Peyer's patch (tissue), 4 donors: ENCODE data around the gene ARF3. TPM values are rescaled to one million over a fixed set of nuclear protein-coding genes. Genes with fewer than 3 reads are reported as not detected.
"Not testable (repeated sequence)": the region's sequence is repeated elsewhere in the genome, so short reads cannot be mapped to it uniquely, and the experiment has no call there.

Source experiments
- DNase-seq, 3 donors: peaks; one replicate each; pipeline ENCODE4 v3.0.0-alpha.2; 2017 to 2019
- H3K27ac ChIP-seq, 4 donors: fragments of 200-600 bp; sonication (generic); one replicate each; pipeline ENCODE4 v1.5.1; 2016 to 2019
- H3K27me3 ChIP-seq, 2 donors: fragments of 200-600 bp; sonication (generic); one replicate each; pipeline ENCODE4 v1.5.1; 2019
- H3K36me3 ChIP-seq, 3 donors: fragments of 200-600 bp; sonication (generic); one replicate each; pipeline ENCODE4 v1.5.1; 2016 to 2019
- H3K4me1 ChIP-seq, 4 donors: fragments of 200-600 bp; sonication (generic); one replicate each; pipeline ENCODE4 v1.5.1; 2016 to 2019
- H3K4me3 ChIP-seq, 4 donors: fragments of 200-600 bp; sonication (generic); 1 replicate in 3 of 4; 2 replicates in 1 of 4; pipeline ENCODE4 v1.5.1; 2016 to 2019; ENCODE audit warnings: mild to moderate bottlenecking in 1 of 4
- H3K9me3 ChIP-seq, 4 donors: fragments of 200-600 bp; sonication (generic); one replicate each; pipeline ENCODE4 v1.5.1; 2016 to 2019; ENCODE audit warnings: mild to moderate bottlenecking in 1 of 4
- CTCF ChIP-seq, 6 experiments: fragments of 450-650 bp in 4 of 6; fragments of 200-600 bp in 2 of 6; sonication (generic) in 1 of 6; IDR thresholded peaks; one replicate each; pipeline ENCODE4 v1.5.1; 2017 to 2019; ENCODE audit warnings: antibody characterized with exemption in 6 of 6, mild to moderate bottlenecking in 3 of 6, moderate library complexity in 1 of 6
- POLR2A ChIP-seq, 2 donors: fragments of 450-650 bp; IDR thresholded peaks; one replicate each; pipeline ENCODE4 v1.5.1; 2017; ENCODE audit warnings: antibody characterized with exemption in 2 of 2, mild to moderate bottlenecking in 2 of 2, moderate library complexity in 2 of 2
- total RNA-seq, 4 donors: library from RNA; depleted of rRNA; stranded (reverse); fragments of >200 nt; gene quantifications; one replicate each; pipeline ENCODE4 v1.1.0, GENCODE V29; 2016

ARF3 gene
- total RNA-seq, 4 donors from 2014 or later = 49.3 to 217 (median 63.5) TPM

GRCh38 chr12:48923117-48923516 is 34.2 kb downstream of the ARF3 start:
- DNase-seq = no peak
- Histone ChIP-seq H3K9me3 (no peaks in the 10 kb centered on the region), H3K36me3 (peaks cover 0 to under 1% (median 0%) of the 10 kb centered on the region in 3 donors), H3K4me1 (peaks cover 0 to 4% (median 0%) of the 10 kb centered on the region in 4 donors), H3K27me3 (no peaks in the 10 kb centered on the region), H3K4me3 (no peak overlapping the region), H3K27ac (no peak overlapping the region)
- TF ChIP-seq CTCF (IDR thresholded peaks at IDR 0.05) = no peak
- no peak for TF ChIP-seq POLR2A (IDR thresholded peaks at IDR 0.05)

GRCh38 chr12:48917857-48918537 is 39.3 kb downstream of the ARF3 start:
- Histone ChIP-seq H3K4me3 (peak overlapping the region in 2 of 4 donors; percentile 1 to 19), H3K4me1 (no peaks in the 10 kb centered on the region), H3K27ac (peak overlapping the region in 3 of 4 donors; percentile 19 to 52 (median 20)), H3K36me3 (no peaks in the 10 kb centered on the region), H3K27me3 (no peaks in the 10 kb centered on the region), H3K9me3 (no peaks in the 10 kb centered on the region)
- TF ChIP-seq CTCF (IDR thresholded peaks at IDR 0.05) (no peak), POLR2A (IDR thresholded peaks at IDR 0.05) (no peak)
- DNase-seq = peak in 2 of 3 donors; percentile 64 to 72

GRCh38 chr12:48910196-48910595 is 47.1 kb downstream of the ARF3 start:
- Histone ChIP-seq H3K9me3 (no peaks in the 10 kb centered on the region), H3K27me3 (no peaks in the 10 kb centered on the region), H3K36me3 (no peaks in the 10 kb centered on the region), H3K27ac (no peak overlapping the region), H3K4me3 (no peak overlapping the region), H3K4me1 (no peaks in the 10 kb centered on the region)
- TF ChIP-seq POLR2A (IDR thresholded peaks at IDR 0.05) (no peak), CTCF (IDR thresholded peaks at IDR 0.05) (no peak)
- no peak for DNase-seq

- DNase-seq, H3K9me3 ChIP-seq, H3K4me1 ChIP-seq, H3K27me3 ChIP-seq, H3K27ac ChIP-seq, H3K4me3 ChIP-seq, H3K36me3 ChIP-seq: not testable (repeated sequence)
These were observed 47.6 kb downstream of the ARF3 start for GRCh38 chr12:48909698-48910097.

GRCh38 chr12:48907245-48907644 is 50.0 kb downstream of the ARF3 start:
- H3K36me3 ChIP-seq = no peaks in the 10 kb centered on the region
- no peak for DNase-seq
- no peaks in the 10 kb centered on the region for H3K9me3 ChIP-seq
- no peak overlapping the region for H3K27ac ChIP-seq
- no peaks in the 10 kb centered on the region for H3K4me1 ChIP-seq
- H3K27me3 ChIP-seq = no peaks in the 10 kb centered on the region
- no peak for TF ChIP-seq CTCF (IDR thresholded peaks at IDR 0.05)
- no peak for TF ChIP-seq POLR2A (IDR thresholded peaks at IDR 0.05)
- H3K4me3 ChIP-seq = no peak overlapping the region

GRCh38 chr12:48903982-48904411 is 53.3 kb downstream of the ARF3 start:
- Histone ChIP-seq H3K36me3 (no peaks in the 10 kb centered on the region), H3K27ac (no peak overlapping the region), H3K4me3 (peak overlapping the region; percentile 23 to 37 (median 28)), H3K9me3 (no peaks in the 10 kb centered on the region), H3K4me1 (no peaks in the 10 kb centered on the region), H3K27me3 (no peaks in the 10 kb centered on the region)
- peak; percentile 65 to 86 (median 67) for DNase-seq
- TF ChIP-seq CTCF (IDR thresholded peaks at IDR 0.05) (peak in 5 of 6 experiments; percentile 5 to 68 (median 52)), POLR2A (IDR thresholded peaks at IDR 0.05) (no peak)
